OCI-LY1 (cell line): ENCODE results near the gene DDI2.

Experiments used
- CTCF ChIP-seq: fragments of 200-600 bp; sonication (generic), shearing (Covaris generic); IDR thresholded peaks from 2 replicates; pipeline ENCODE4 v1.5.1; 2017; ENCODE audit warnings: mild to moderate bottlenecking, antibody characterized with exemption, low read length, moderate library complexity, mixed read lengths
- EZH2 ChIP-seq: fragments of 200-600 bp; sonication (generic), shearing (Covaris generic); IDR thresholded peaks from 2 replicates; pipeline ENCODE4 v1.8.0; 2017; ENCODE audit warnings: borderline replicate concordance, mixed run types, mild to moderate bottlenecking, antibody characterized with exemption, low read length, moderate library complexity, mixed read lengths

GRCh38 chr1:15707239-15707925, 90.1 kb downstream of the DDI2 start:
- TF ChIP-seq CTCF, result no peak
- TF ChIP-seq EZH2, result no peak
